PC-3 (cell line): Measurements from ENCODE around the gene LUZP1. TPM values are rescaled to one million over a fixed set of nuclear protein-coding genes. Genes with fewer than 3 reads are reported as not detected.
A peak's percentile ranks its signal among the peaks of the same experiment; 100 is the strongest.

Source experiments
- ATAC-seq: fragments of 200-7000 bp; cut with Tn5 transposase; 2 replicates; pipeline ENCODE4 v1.9.1; 2020; ENCODE audit warnings: mild to moderate bottlenecking, moderate library complexity
- BruUV-seq: library from RNA; stranded (reverse); fragments of 400-500 nt; replicated peaks from 2 replicates; lab custom pipeline; 2021; lab: Mats Ljungman, UMichigan
- CTCF ChIA-PET: fragments of 300-600 bp; sonication (Branson Sonifier 250); formaldehyde crosslinking; loops from one replicate; lab custom pipeline; 2022; ENCODE audit warnings: antibody characterized with exemption; lab: Charles Lee
- POLR2A ChIA-PET: fragments of 300-600 bp; sonication (Branson Sonifier 250); formaldehyde crosslinking; loops from one replicate; lab custom pipeline; 2022; ENCODE audit warnings: antibody characterized with exemption; ENCODE audit not compliant: unreplicated experiment; lab: Charles Lee
- DNase-seq: peaks from one replicate; pipeline ENCODE4 v3.0.0-alpha.2; 2015
- H2AFZ ChIP-seq: fragments of 300-600 bp; sonication (generic); 2 replicates; pipeline ENCODE4 v1.6.0; 2016; ENCODE audit warnings: antibody characterized with exemption, low read length
- H3F3A ChIP-seq: fragments of 300-600 bp; sonication (generic); one replicate; pipeline ENCODE4 v1.6.0; 2017; ENCODE audit warnings: antibody characterized with exemption, low read length, control low read depth, mild to moderate bottlenecking; ENCODE audit not compliant: unreplicated experiment
- H3K27ac ChIP-seq: fragments of 300-600 bp; sonication (generic); 2 replicates; pipeline ENCODE4 v1.5.1; 2016; ENCODE audit warnings: mild to moderate bottlenecking, low read length
- H3K27me3 ChIP-seq: fragments of 300-600 bp; sonication (generic); 2 replicates; pipeline ENCODE4 v1.6.1; 2016; ENCODE audit warnings: low read length, mixed read lengths
- H3K36me3 ChIP-seq: fragments of 300-600 bp; sonication (generic); 2 replicates; pipeline ENCODE4 v1.6.1; 2016; ENCODE audit warnings: low read depth, mixed run types, low read length, mixed read lengths
- H3K4me1 ChIP-seq: fragments of 300-600 bp; sonication (generic); 2 replicates; pipeline ENCODE4 v1.5.1; 2016; ENCODE audit warnings: low read length; ENCODE audit not compliant: insufficient read depth
- H3K4me2 ChIP-seq: fragments of 300-600 bp; sonication (generic); 2 replicates; pipeline ENCODE4 v1.6.0; 2016; ENCODE audit warnings: low read length
- H3K4me3 ChIP-seq: fragments of 300-600 bp; sonication (generic); 2 replicates; pipeline ENCODE4 v1.5.1; 2016; ENCODE audit warnings: mild to moderate bottlenecking, low read length, mixed read lengths
- H3K79me2 ChIP-seq: fragments of 300-600 bp; sonication (generic); 2 replicates; pipeline ENCODE4 v1.6.1; 2017; ENCODE audit warnings: low read length, mixed read lengths
- H3K9ac ChIP-seq: fragments of 300-600 bp; sonication (generic); 2 replicates; pipeline ENCODE4 v1.6.0; 2016; ENCODE audit warnings: mild to moderate bottlenecking, low read length
- H3K9me2 ChIP-seq: fragments of 300-600 bp; sonication (generic); replicated peaks from 2 replicates; pipeline ENCODE4 v1.6.1; 2016; ENCODE audit warnings: mixed run types, low read length, mixed read lengths
- H3K9me3 ChIP-seq: fragments of 300-600 bp; sonication (generic); 2 replicates; pipeline ENCODE4 v1.6.1; 2016; ENCODE audit warnings: low read length, mixed read lengths
- H4K20me1 ChIP-seq: fragments of 300-600 bp; sonication (generic); 2 replicates; pipeline ENCODE4 v1.6.1; 2016; ENCODE audit warnings: low read length, mixed read lengths
- CTCF ChIP-seq: fragments of 300-600 bp; sonication (generic); conservative IDR thresholded peaks from 2 replicates; pipeline ENCODE4 v1.5.1; 2017; ENCODE audit warnings: antibody characterized with exemption, low read depth, mild to moderate bottlenecking, low read length
- EZH2 ChIP-seq: fragments of 300-600 bp; sonication (generic); IDR thresholded peaks from one replicate; pipeline ENCODE4 v1.6.1; 2017; ENCODE audit warnings: antibody characterized with exemption, mild to moderate bottlenecking, low read length; ENCODE audit not compliant: unreplicated experiment
- EZH2phosphoT487 ChIP-seq: fragments of 300-600 bp; sonication (generic); IDR thresholded peaks from 2 replicates; pipeline ENCODE4 v1.6.1; 2018; ENCODE audit warnings: mild to moderate bottlenecking, antibody characterized with exemption, low read length, borderline replicate concordance
- intact Hi-C: fragments of 100-400 bp; cut with micrococcal nuclease; formaldehyde crosslinking; loops from 2 replicates; pipeline ENCODE4 v1.9.0; 2023
- total RNA-seq: library from RNA; depleted of rRNA; stranded (reverse); fragments of >200 nt; gene quantifications from 2 replicates; pipeline ENCODE4 v1.2.3, GENCODE V29; 2014

The LUZP1 gene
- total RNA-seq, 1 experiment from 2014 or later, result 17.8 TPM

GRCh38 chr1:23194119-23194984, 25.7 kb upstream of the LUZP1 start:
- no peaks in the 10 kb centered on the region for H3K27me3 ChIP-seq
- intact Hi-C loops, result no loop called here
- H2AFZ ChIP-seq, result peak overlapping the region; percentile 46
- 0 out of 2 replicates have a peak, but pooled peaks cover 2% of the 10 kb centered on the region for H3K36me3 ChIP-seq
- no peaks in the 10 kb centered on the region for H3K9me3 ChIP-seq
- POLR2A ChIA-PET, result no interaction called here
- no peaks in the 10 kb centered on the region for H3K9me2 ChIP-seq
- H3K4me3 ChIP-seq, result peak overlapping the region; percentile 10; the same call in 1 of the 2 replicates
- CTCF ChIA-PET, result interaction anchor here (0.7 kb wide), 1 partner anchor 10 kb away, joined by 3 read pairs; no protein-coding TSS in a partner anchor
- ATAC-seq (peak; percentile 21), DNase-seq (peak; percentile 77)
- BruUV-seq, result TSS peak; percentile 33
- H3K9ac ChIP-seq, result peak overlapping the region; percentile 68
- peak overlapping the region; percentile 67 for H3K4me2 ChIP-seq
- H4K20me1 ChIP-seq, result no peaks in the 10 kb centered on the region
- TF ChIP-seq CTCF (no peak), EZH2phosphoT487 (no peak), EZH2 (no peak)
- H3K27ac ChIP-seq, result peak overlapping the region; percentile 96
- H3K4me1 ChIP-seq, result peaks cover 58% of the 10 kb centered on the region
- H3F3A ChIP-seq, result no peaks in the 10 kb centered on the region
- no peaks in the 10 kb centered on the region for H3K79me2 ChIP-seq

GRCh38 chr1:23193391-23194118, 24.9 kb upstream of the LUZP1 start:
- H4K20me1 ChIP-seq, result no peaks in the 10 kb centered on the region
- no peaks in the 10 kb centered on the region for H3K9me3 ChIP-seq
- CTCF ChIA-PET, result no interaction called here
- H3K27me3 ChIP-seq, result no peaks in the 10 kb centered on the region
- H3K9ac ChIP-seq, result 0 out of 2 replicates have a peak overlapping the region, but pooled peaks have one; percentile 68
- BruUV-seq, result no TSS peak
- peaks cover 58% of the 10 kb centered on the region for H3K4me1 ChIP-seq
- H3K9me2 ChIP-seq, result no peaks in the 10 kb centered on the region
- H3K27ac ChIP-seq, result peak overlapping the region; percentile 96
- no peaks in the 10 kb centered on the region for H3F3A ChIP-seq
- 0 out of 2 replicates have a peak, but pooled peaks cover 2% of the 10 kb centered on the region for H3K36me3 ChIP-seq
- H3K4me2 ChIP-seq, result no peak overlapping the region
- no peak overlapping the region for H2AFZ ChIP-seq
- POLR2A ChIA-PET, result no interaction called here
- no peaks in the 10 kb centered on the region for H3K79me2 ChIP-seq
- TF ChIP-seq EZH2, result no peak
- no peak for TF ChIP-seq CTCF
- ATAC-seq (no peak), DNase-seq (no peak)
- intact Hi-C loops, result no loop called here
- H3K4me3 ChIP-seq, result no peak overlapping the region
